ENCODE data around the gene SEC16B. TPM values are rescaled to one million over a fixed set of nuclear protein-coding genes. Genes with fewer than 3 reads are reported as not detected.

Gene SEC16B
- total and polyA plus RNA-seq, 2 of the 13 experiments (the other 11 are each of a cell fraction or from before 2014, with no cell fraction given): 4.6 to 5.8 TPM

- no peak overlapping the region for H3K9ac ChIP-seq (ENCODE audit: insufficient read depth, low read depth, low read length)
- H3K4me3 ChIP-seq (replicated peaks in 1 of 3; ENCODE audit: insufficient read depth in 1 of 3, low read depth in 2 of 3, low read length in 3 of 3): no peak overlapping the region
- ATAC-seq (no peak), DNase-seq (ENCODE audit: low spot score) (no peak), FAIRE-seq (no peak)
- intact Hi-C loops (cut with micrococcal nuclease; ENCODE audit: unreplicated experiment): no loop called here
- peaks cover 16% of the 10 kb centered on the region for H3K4me1 ChIP-seq (ENCODE audit: insufficient read depth, low read length)
- in situ Hi-C loops (cut with HindIII; ENCODE audit: extremely low pct_ligation_motif_present, low pct_unique_long_range_greater_than_20kb): no loop called here
- CTCF ChIA-PET (ENCODE audit: low intra/inter-chr PET ratio, low total read pairs): no interaction called here
- no peaks in the 10 kb centered on the region for H4K20me1 ChIP-seq (ENCODE audit: insufficient read depth, low read length)
- no peak overlapping the region for H3K4me2 ChIP-seq (ENCODE audit: low read depth, low read length)
- H2AFZ ChIP-seq (ENCODE audit: low read length): no peak overlapping the region
- no TSS peak for BruUV-seq (replicated peaks)
- H3K79me2 ChIP-seq (ENCODE audit: insufficient read depth, low read length): no peaks in the 10 kb centered on the region
- H3K27me3 ChIP-seq (ENCODE audit: control insufficient read depth in 1 of 2, insufficient read depth in 2 of 2, low read length in 2 of 2): no peaks in the 10 kb centered on the region
- 75% methylated on average over 10 of the region's 10 CpGs for WGBS (ENCODE audit: low lambda C conversion rate)
- POLR2A ChIA-PET: interaction anchor here (1.5 to 1.7 kb wide), 2 partner anchors 24 to 41 kb away, joined by 6 read pairs; partner anchors contain the start of gene SEC16B
- 0 out of 5 replicates have a peak, but pooled peaks cover 0 to 6% of the 10 kb centered on the region in 2 experiments for H3K36me3 ChIP-seq (replicated peaks in 1 of 2; ENCODE audit: control insufficient read depth in 1 of 2, insufficient read depth in 2 of 2, low read length in 2 of 2)
- no peaks in the 10 kb centered on the region for H3K9me3 ChIP-seq (ENCODE audit: low read length)
- no peak overlapping the region for H3K27ac ChIP-seq (ENCODE audit: extremely low read length, insufficient read depth, low read length)
- TF ChIP-seq NFKB2 (CRISPR knock-in tag; IDR thresholded peaks at IDR 0.05; ENCODE audit: borderline replicate concordance): no peak
- no peak for TF ChIP-seq ZNF761 (CRISPR knock-in tag; conservative IDR thresholded peaks at IDR 0.05)
- TF ChIP-seq ZFP82 (CRISPR knock-in tag; IDR thresholded peaks at IDR 0.05; ENCODE audit: borderline replicate concordance): no peak
- TF ChIP-seq ZNF329 (CRISPR knock-in tag; IDR thresholded peaks at IDR 0.05; ENCODE audit: low read depth): no peak
- TF ChIP-seq ZNF510 (CRISPR knock-in tag; IDR thresholded peaks at IDR 0.05; ENCODE audit: low read depth): no peak
- no peak for TF ChIP-seq ZBTB44 (CRISPR knock-in tag; IDR thresholded peaks at IDR 0.05)
- 0 out of 2 replicates have a peak, but pooled peaks have one; percentile 11 for TF ChIP-seq ZNF644 (CRISPR knock-in tag; IDR thresholded peaks at IDR 0.05; ENCODE audit: low read depth)
- no peak for TF ChIP-seq SRF (IDR thresholded peaks at IDR 0.05; ENCODE audit: low read depth, low read length)
- no peak for TF ChIP-seq GPN1 (CRISPR knock-in tag; IDR thresholded peaks at IDR 0.05; ENCODE audit: borderline replicate concordance)
- TF ChIP-seq ZNF20 (CRISPR knock-in tag; IDR thresholded peaks at IDR 0.05): no peak
- no peak for TF ChIP-seq MLXIP (CRISPR knock-in tag; IDR thresholded peaks at IDR 0.05; ENCODE audit: borderline replicate concordance)
- TF ChIP-seq THAP7 (CRISPR knock-in tag; IDR thresholded peaks at IDR 0.05): no peak
- TF ChIP-seq SMARCE1 (IDR thresholded peaks at IDR 0.05; ENCODE audit: borderline replicate concordance): no peak
- TF ChIP-seq RORA (CRISPR knock-in tag; IDR thresholded peaks at IDR 0.05): no peak
- no peak for TF ChIP-seq HNRNPUL1 (IDR thresholded peaks at IDR 0.05; ENCODE audit: low read depth, low read length)
- TF ChIP-seq ZNF563 (CRISPR knock-in tag; IDR thresholded peaks at IDR 0.05): no peak
- no peak for TF ChIP-seq ZNF83 (CRISPR knock-in tag; IDR thresholded peaks at IDR 0.05; ENCODE audit: borderline replicate concordance)
- no peak for TF ChIP-seq PRMT3 (CRISPR knock-in tag; IDR thresholded peaks at IDR 0.05; ENCODE audit: borderline replicate concordance, low read depth)
- TF ChIP-seq CEBPB (IDR thresholded peaks at IDR 0.05; ENCODE audit: borderline replicate concordance, low read depth, low read length): peak; percentile 79
- TF ChIP-seq RARA (CRISPR knock-in tag; IDR thresholded peaks at IDR 0.05): 0 out of 2 replicates have a peak, but pooled peaks have one; percentile 8
Measured at GRCh38 chr1:178010674-178011464, 41.0 kb upstream of the SEC16B start.

Data from HepG2 (cell line).